Kidney epithelial cell (primary cell): ENCODE measurements around the gene FAM186B. TPM values are rescaled to one million over a fixed set of nuclear protein-coding genes. Genes with fewer than 3 reads are reported as not detected.

ENCODE experiments used
- DNase-seq: peaks from one replicate; pipeline ENCODE4 v3.0.0-alpha.2; 2010; ENCODE audit warnings: low read depth
- H3K27me3 ChIP-seq: 2 replicates; pipeline ENCODE4 v1.6.0; 2011; ENCODE audit warnings: low read length; ENCODE audit not compliant: control insufficient read depth, insufficient read depth
- H3K36me3 ChIP-seq: 2 replicates; pipeline ENCODE4 v1.5.1; 2011; ENCODE audit warnings: low read length; ENCODE audit not compliant: control insufficient read depth, insufficient read depth
- H3K4me3 ChIP-seq: 2 replicates; pipeline ENCODE4 v1.5.1; 2011; ENCODE audit warnings: low read depth, mild to moderate bottlenecking, control low read depth, low read length
- total RNA-seq: library from RNA; depleted of rRNA; stranded (reverse); fragments of >200 nt; gene quantifications from 2 replicates; pipeline ENCODE4 v1.2.3, GENCODE V29; 2015
- TF ChIP-seq, protein P1 (sequence below): IDR thresholded peaks from 2 replicates; pipeline ENCODE4 v1.5.1; 2011; ENCODE audit warnings: mild to moderate bottlenecking, moderate library complexity, low read length, control low read depth, inconsistent platforms; ENCODE audit not compliant: insufficient read depth, poor library complexity, severe bottlenecking

FAM186B gene
- total RNA-seq, 1 donor from 2014 or later: 0.21 TPM

DNA sequence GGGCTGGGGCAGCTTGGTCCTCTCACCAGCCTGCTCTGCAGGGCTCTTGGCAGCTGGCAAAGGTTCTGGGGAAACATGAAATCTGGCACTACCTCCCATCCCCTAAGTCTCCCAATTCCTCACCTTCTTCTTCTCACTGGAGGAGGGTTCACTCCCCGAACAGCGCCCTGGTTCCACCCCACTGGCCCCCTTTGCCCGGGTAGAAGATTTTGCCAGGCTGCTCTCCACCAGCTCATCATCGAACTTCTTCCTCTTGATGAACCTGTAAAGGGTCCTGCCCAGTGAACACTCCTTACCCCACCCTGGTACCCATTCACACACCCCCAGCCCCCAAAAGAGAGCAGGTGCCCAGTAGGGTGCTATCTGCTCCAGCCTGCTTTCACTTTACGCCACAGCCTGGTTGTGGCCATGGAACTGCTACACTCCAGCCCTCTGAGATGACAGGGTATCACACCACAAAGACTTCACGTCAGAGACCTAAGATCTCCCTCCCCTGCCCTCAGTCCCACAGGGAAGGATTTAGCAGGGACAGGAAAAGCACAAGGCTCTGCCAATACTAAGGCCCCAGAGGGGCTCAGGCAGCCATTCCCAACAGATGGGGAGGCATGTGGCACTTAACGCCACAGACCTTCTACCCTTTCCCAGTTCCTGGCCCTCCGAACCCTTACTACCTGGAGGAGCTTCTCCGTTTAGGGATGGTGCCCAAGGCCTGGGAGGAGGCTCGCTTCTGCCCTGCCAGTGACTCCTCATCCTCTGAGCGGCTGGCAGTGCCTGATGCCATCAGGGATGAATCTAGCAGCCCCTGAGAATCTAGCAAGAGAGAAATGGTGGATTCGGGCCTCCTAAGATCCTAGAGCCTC, 39.8 kb downstream of the FAM186B start:
- H3K4me3 ChIP-seq: no peak overlapping the region
- DNase-seq: no peak
- TF ChIP-seq, protein P1, sequence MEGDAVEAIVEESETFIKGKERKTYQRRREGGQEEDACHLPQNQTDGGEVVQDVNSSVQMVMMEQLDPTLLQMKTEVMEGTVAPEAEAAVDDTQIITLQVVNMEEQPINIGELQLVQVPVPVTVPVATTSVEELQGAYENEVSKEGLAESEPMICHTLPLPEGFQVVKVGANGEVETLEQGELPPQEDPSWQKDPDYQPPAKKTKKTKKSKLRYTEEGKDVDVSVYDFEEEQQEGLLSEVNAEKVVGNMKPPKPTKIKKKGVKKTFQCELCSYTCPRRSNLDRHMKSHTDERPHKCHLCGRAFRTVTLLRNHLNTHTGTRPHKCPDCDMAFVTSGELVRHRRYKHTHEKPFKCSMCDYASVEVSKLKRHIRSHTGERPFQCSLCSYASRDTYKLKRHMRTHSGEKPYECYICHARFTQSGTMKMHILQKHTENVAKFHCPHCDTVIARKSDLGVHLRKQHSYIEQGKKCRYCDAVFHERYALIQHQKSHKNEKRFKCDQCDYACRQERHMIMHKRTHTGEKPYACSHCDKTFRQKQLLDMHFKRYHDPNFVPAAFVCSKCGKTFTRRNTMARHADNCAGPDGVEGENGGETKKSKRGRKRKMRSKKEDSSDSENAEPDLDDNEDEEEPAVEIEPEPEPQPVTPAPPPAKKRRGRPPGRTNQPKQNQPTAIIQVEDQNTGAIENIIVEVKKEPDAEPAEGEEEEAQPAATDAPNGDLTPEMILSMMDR: no peak
- H3K27me3 ChIP-seq: no peaks in the 10 kb centered on the region
- no peaks in the 10 kb centered on the region for H3K36me3 ChIP-seq

DNA sequence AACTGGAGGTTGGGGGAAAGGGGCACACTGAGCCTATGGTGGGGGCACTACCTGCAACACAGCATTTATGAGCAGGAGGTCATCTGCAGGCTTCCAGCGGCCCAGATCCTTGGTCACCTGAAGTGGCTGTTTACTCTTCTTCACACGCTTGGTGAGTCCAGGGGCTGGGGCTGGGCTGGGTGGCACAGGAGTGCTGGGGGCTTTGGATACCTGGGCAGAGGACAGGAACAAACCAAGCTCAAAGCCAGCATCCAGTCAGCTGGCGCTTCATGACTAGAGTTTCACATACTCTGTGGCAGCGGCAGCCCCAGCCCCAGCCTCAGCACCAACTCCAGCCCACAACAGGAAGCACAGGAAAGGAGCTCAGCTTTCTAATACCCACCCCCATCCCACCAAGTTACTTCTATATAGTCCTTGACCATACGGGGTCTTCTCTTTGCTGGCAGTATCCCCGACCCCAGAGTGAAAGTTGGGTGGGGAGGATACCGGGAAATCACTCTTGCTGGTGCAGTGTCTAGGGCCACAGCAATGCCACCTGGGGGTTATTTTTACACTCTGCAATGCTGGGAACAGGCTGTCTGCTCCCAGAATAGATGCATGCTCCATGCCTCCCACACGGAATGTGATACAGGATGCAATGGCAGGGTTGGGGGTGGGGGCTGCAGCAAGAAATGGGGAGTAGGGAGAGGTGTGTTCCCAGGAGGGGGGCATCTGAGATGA, 40.6 kb downstream of the FAM186B start:
- TF ChIP-seq, protein P1: no peak
- H3K36me3 ChIP-seq: peaks cover 1% of the 10 kb centered on the region
- no peak for DNase-seq
- no peak overlapping the region for H3K4me3 ChIP-seq
- no peaks in the 10 kb centered on the region for H3K27me3 ChIP-seq

DNA sequence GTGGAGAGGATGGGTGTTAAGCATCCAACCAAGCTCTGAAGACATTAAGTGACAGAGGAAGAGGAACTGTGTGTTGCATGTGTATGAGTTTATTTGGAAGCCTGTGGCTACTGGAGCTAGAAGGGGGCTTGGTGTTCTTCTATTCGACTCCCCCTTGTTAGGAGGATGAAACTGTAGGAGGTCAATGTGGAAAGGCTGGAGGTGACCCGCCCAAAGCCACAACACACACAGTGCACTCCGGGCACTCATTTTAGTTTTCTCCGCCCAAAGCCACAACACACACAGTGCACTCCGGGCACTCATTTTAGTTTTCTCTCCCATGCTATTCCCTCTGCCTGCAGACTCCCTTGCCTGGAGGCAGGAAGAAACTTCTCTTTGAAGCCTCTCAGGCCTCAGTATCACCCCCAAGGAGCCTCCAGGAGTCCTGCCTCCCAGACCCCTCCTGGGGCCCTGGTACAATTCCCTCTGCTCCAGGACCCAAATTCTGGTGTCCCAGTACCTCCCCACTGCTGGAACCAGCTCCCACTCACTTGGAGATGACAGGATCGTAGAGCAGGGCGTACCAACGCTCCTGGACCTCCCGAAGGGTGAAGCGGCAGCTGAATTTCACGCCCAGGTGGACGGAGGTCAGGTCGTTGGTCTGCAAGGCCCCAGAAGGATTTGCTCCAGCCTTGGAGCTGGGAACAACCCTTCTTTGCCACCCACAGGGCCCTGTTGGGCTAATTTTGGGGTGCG, 41.3 kb downstream of the FAM186B start:
- H3K36me3 ChIP-seq: peaks cover 1% of the 10 kb centered on the region
- no peak for DNase-seq
- no peaks in the 10 kb centered on the region for H3K27me3 ChIP-seq
- H3K4me3 ChIP-seq: no peak overlapping the region
- TF ChIP-seq, protein P1: no peak

DNA sequence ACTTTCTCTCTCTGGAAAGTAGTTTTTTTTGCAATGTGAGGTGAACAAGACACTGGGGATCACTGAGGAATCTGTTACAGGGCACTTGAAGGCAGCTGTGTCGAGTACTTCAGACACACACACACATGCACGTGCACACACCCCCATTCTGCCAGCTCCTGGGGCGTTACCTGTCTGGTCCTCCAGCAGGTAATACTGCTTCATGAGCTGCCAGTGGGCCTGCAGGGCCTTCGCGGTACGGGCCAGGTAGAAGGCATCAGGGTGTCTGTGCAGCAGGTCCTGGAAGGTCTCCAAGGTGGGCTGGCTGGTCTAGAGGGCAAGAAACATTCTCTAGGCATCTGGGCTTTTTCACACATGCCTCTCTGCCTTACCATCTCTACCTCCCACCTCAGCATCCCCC, 42.6 kb downstream of the FAM186B start:
- Histone ChIP-seq H3K4me3 (no peak overlapping the region), H3K36me3 (peaks cover 1% of the 10 kb centered on the region), H3K27me3 (no peaks in the 10 kb centered on the region)
- DNase-seq: no peak
- TF ChIP-seq, protein P1: no peak

DNA sequence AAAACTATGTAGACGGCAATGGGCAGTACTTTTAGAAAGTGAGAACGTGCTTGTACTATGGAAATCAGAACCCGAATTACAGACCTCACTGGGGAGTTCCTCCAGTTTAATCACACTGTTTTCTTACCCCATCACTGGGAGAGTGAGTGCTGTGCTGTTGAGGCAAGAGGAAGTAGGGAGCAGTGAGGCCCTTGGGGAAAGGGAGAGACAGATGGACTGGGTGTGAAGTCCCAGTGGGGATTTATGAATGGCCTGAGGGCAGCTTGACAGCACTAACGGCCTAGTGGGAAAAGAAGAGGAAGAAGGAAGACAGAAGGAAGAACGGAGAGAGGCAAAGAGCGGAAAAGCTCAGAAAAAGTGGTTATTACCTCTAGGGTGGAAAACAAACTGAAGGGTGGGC, 43.2 kb downstream of the FAM186B start:
- Histone ChIP-seq H3K36me3 (peaks cover 1% of the 10 kb centered on the region), H3K4me3 (no peak overlapping the region), H3K27me3 (no peaks in the 10 kb centered on the region)
- no peak for DNase-seq
- TF ChIP-seq, protein P1: no peak
